Measurements from ENCODE around the gene CCDC18.

DNA sequence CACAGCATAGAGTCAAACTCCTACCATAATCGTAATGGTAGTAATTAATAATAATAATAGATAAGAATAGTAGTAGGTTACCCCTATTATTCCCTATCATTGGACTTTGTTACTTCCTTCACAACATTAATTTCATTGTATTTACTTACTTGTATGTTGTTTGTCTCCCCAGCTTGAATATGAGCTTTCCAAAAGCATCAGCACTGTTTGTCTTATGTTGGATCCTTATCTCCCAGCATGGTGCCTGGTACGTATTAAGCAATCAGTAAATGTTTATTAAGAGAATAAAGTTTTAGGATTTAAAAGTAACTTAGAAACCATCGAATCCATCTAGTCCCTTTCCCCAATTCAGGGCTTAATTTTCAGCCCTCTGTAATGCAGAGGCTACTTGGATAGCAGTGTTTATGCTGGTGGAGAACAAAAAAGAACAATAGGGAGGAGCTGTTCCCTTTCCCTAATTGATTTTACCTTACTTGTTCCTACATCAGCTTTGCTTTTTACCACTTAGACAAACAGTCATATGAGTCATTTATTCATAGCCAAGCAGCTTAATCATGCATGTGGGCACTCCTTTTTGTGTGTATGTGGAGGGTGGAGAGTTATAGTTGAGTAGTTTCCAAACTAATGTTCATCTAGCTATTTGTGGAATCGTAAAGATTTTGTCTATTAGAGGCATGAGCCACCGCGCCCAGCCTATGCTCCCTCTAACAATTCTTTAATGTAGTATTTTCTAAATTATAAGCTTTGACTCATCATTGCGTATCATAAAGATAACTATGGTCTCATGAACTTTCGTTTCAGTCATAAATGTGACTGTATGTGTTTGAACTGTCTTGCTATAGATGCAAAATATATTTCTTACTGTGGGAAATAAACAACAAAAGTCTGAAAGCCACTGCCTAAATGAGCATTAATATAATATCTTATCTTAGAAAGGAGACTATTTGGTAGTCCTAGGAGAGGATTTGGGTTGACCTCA, 144.3 kb downstream of the CCDC18 start:
- TF ChIP-seq, protein P1, sequence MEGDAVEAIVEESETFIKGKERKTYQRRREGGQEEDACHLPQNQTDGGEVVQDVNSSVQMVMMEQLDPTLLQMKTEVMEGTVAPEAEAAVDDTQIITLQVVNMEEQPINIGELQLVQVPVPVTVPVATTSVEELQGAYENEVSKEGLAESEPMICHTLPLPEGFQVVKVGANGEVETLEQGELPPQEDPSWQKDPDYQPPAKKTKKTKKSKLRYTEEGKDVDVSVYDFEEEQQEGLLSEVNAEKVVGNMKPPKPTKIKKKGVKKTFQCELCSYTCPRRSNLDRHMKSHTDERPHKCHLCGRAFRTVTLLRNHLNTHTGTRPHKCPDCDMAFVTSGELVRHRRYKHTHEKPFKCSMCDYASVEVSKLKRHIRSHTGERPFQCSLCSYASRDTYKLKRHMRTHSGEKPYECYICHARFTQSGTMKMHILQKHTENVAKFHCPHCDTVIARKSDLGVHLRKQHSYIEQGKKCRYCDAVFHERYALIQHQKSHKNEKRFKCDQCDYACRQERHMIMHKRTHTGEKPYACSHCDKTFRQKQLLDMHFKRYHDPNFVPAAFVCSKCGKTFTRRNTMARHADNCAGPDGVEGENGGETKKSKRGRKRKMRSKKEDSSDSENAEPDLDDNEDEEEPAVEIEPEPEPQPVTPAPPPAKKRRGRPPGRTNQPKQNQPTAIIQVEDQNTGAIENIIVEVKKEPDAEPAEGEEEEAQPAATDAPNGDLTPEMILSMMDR (IDR thresholded peaks at IDR 0.05) = no peak
- no peak for TF ChIP-seq POLR2A (IDR thresholded peaks at IDR 0.05)
